ENCODE results near the gene VPS37B.

DNA sequence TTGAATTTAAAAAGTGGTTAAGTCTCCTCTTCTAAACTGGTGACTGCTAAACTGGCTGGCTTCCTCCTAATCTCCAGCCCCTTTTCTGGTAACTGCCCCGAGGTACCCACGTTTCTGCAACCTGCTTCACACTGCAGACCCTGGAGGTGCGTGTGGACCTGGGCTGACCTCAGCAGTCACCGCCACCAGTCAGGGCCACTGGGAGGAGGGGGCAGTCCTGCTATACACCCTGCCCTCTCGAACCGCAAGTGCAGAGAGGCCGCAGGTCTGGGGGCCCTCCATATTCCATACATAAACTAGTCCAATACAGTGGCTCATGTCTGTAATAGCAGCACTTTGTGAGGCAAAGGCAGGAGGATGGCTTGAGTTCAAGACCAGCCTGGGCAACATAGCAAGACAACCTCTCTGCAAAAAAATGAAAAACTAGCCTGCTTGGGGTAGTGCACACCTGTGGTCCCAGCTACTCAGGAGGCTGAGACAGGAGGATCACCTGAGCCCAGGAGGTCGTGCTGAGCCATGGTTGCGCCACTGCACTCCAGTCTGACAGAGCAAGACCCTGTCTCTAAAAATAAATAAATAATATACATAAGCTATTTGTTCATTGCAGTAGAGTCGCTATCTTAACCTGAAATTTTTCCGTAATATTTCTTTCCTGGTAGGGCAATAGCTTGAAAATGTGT, 25.6 kb downstream of the VPS37B start:
- TF ChIP-seq, protein P1, sequence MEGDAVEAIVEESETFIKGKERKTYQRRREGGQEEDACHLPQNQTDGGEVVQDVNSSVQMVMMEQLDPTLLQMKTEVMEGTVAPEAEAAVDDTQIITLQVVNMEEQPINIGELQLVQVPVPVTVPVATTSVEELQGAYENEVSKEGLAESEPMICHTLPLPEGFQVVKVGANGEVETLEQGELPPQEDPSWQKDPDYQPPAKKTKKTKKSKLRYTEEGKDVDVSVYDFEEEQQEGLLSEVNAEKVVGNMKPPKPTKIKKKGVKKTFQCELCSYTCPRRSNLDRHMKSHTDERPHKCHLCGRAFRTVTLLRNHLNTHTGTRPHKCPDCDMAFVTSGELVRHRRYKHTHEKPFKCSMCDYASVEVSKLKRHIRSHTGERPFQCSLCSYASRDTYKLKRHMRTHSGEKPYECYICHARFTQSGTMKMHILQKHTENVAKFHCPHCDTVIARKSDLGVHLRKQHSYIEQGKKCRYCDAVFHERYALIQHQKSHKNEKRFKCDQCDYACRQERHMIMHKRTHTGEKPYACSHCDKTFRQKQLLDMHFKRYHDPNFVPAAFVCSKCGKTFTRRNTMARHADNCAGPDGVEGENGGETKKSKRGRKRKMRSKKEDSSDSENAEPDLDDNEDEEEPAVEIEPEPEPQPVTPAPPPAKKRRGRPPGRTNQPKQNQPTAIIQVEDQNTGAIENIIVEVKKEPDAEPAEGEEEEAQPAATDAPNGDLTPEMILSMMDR (IDR thresholded peaks at IDR 0.05): no peak
- no peak for TF ChIP-seq POLR2A (IDR thresholded peaks at IDR 0.05)
- TF ChIP-seq POLR2AphosphoS5 (IDR thresholded peaks at IDR 0.05): no peak

All from breast epithelium (tissue), 3 donors.